ENCODE measurements around the gene SLC6A1.
"Not testable (repeated sequence)": the region's sequence is repeated elsewhere in the genome, so short reads cannot be mapped to it uniquely, and the experiment has no call there.

Gene SLC6A1

GRCh38 chr3:11062704-11063103 is 70.2 kb downstream of the SLC6A1 start:
- no peaks in the 10 kb centered on the region for H3K27me3 ChIP-seq (replicated peaks; ENCODE audit: control insufficient read depth, insufficient read depth, low read length)
- TF ChIP-seq, protein P1, sequence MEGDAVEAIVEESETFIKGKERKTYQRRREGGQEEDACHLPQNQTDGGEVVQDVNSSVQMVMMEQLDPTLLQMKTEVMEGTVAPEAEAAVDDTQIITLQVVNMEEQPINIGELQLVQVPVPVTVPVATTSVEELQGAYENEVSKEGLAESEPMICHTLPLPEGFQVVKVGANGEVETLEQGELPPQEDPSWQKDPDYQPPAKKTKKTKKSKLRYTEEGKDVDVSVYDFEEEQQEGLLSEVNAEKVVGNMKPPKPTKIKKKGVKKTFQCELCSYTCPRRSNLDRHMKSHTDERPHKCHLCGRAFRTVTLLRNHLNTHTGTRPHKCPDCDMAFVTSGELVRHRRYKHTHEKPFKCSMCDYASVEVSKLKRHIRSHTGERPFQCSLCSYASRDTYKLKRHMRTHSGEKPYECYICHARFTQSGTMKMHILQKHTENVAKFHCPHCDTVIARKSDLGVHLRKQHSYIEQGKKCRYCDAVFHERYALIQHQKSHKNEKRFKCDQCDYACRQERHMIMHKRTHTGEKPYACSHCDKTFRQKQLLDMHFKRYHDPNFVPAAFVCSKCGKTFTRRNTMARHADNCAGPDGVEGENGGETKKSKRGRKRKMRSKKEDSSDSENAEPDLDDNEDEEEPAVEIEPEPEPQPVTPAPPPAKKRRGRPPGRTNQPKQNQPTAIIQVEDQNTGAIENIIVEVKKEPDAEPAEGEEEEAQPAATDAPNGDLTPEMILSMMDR (IDR thresholded peaks at IDR 0.05; ENCODE audit: insufficient read depth, low read length, poor library complexity, severe bottlenecking) = no peak
- DNase-seq (ENCODE audit: extremely low read depth, insufficient read length) = no peak
- no peaks in the 10 kb centered on the region for H3K36me3 ChIP-seq (ENCODE audit: control insufficient read depth, insufficient read depth, low read length)
- no peak overlapping the region for H3K4me3 ChIP-seq (replicated peaks; ENCODE audit: low read depth, low read length)

GRCh38 chr3:11071096-11071755 is 78.7 kb downstream of the SLC6A1 start:
- no peak overlapping the region for H3K4me3 ChIP-seq (replicated peaks; ENCODE audit: low read depth, low read length)
- no peak for DNase-seq (ENCODE audit: extremely low read depth, insufficient read length)
- TF ChIP-seq, protein P1 (IDR thresholded peaks at IDR 0.05; ENCODE audit: insufficient read depth, low read length, poor library complexity, severe bottlenecking) = no peak

DNA sequence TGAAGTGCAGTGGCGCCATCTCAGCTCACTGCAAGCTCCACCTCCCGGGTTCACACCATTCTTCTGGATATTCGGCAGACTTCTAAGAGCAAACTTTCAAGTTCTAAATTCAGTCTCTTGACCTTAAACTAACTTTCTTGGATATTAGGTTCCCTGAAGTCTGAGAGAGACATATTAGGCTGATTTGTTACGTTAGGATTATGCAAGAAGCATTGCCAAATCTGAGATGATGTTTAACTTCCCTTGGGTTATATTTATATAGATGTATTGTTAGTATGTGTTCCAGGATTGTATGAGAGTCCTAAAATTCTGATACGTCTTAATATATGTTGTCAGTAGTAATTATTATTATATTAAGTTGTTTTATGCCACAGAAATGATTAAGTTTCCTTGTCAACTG is 80.1 kb downstream of the SLC6A1 start:
- DNase-seq (ENCODE audit: extremely low read depth, insufficient read length) = no peak
- TF ChIP-seq, protein P1 (IDR thresholded peaks at IDR 0.05; ENCODE audit: insufficient read depth, low read length, poor library complexity, severe bottlenecking) = no peak
- Histone ChIP-seq H3K27me3 (replicated peaks; ENCODE audit: control insufficient read depth, insufficient read depth, low read length) (no peaks in the 10 kb centered on the region), H3K36me3 (ENCODE audit: control insufficient read depth, insufficient read depth, low read length) (no peaks in the 10 kb centered on the region), H3K4me3 (replicated peaks; ENCODE audit: low read depth, low read length) (no peak overlapping the region)

More at GRCh38 chr3:11071096-11071755, 78.7 kb downstream of the SLC6A1 start:
- H3K27me3 ChIP-seq (replicated peaks; ENCODE audit: control insufficient read depth, insufficient read depth, low read length) = no peaks in the 10 kb centered on the region
- no peaks in the 10 kb centered on the region for H3K36me3 ChIP-seq (ENCODE audit: control insufficient read depth, insufficient read depth, low read length)

DNA sequence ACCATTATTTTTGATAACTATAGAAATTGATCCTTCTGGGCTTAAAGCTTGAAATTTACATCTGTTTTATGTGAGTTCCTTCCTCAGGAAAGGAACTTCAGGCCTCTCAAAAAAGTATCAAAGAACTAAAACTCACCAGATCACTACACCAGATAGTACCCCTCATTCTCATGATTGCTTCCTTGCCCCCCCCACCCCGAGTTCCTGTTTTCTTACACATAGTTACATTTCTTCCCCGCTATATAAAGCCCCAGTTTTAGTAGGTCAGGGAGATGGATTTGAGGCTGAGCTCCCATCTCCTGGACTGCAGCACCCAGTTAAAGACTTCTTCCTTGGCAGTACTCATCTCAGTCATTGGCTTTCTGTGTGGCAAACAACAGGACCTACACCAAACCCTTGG is 81.5 kb downstream of the SLC6A1 start:
- H3K27me3 ChIP-seq (replicated peaks; ENCODE audit: control insufficient read depth, insufficient read depth, low read length) = no peaks in the 10 kb centered on the region
- TF ChIP-seq, protein P1 (IDR thresholded peaks at IDR 0.05; ENCODE audit: insufficient read depth, low read length, poor library complexity, severe bottlenecking) = no peak
- no peak for DNase-seq (ENCODE audit: extremely low read depth, insufficient read length)
- H3K36me3 ChIP-seq (ENCODE audit: control insufficient read depth, insufficient read depth, low read length) = no peaks in the 10 kb centered on the region
- H3K4me3 ChIP-seq (replicated peaks; ENCODE audit: low read depth, low read length) = no peak overlapping the region

GRCh38 chr3:11074451-11074850 is 81.9 kb downstream of the SLC6A1 start:
- H3K27me3 ChIP-seq (replicated peaks; ENCODE audit: control insufficient read depth, insufficient read depth, low read length) = no peaks in the 10 kb centered on the region
- no peak for DNase-seq (ENCODE audit: extremely low read depth, insufficient read length)
- H3K36me3 ChIP-seq (ENCODE audit: control insufficient read depth, insufficient read depth, low read length) = no peaks in the 10 kb centered on the region
- TF ChIP-seq, protein P1 (IDR thresholded peaks at IDR 0.05; ENCODE audit: insufficient read depth, low read length, poor library complexity, severe bottlenecking) = no peak
- H3K4me3 ChIP-seq (replicated peaks; ENCODE audit: low read depth, low read length) = no peak overlapping the region

DNA sequence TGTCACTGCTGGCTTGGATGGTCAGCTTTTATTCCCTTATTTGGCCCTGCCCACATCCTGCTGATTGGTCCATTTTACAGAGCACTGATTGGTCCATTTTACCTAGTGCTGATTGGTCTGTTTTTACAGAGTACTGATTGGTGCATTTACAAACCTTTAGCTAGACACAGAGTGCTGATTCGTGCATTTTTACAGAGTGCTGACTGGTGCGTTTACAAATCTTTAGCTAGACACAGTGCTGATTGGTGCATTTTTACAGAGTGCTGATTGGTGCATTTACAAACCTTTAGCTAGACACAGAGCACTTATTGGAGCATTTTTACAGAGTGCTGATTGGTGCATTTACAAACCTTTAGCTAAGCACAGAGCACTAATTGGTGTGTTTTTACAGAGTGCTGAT is 82.6 kb downstream of the SLC6A1 start:
- not testable (repeated sequence) for H3K27me3 ChIP-seq (replicated peaks; ENCODE audit: control insufficient read depth, insufficient read depth, low read length); DNase-seq (ENCODE audit: extremely low read depth, insufficient read length); H3K4me3 ChIP-seq (replicated peaks; ENCODE audit: low read depth, low read length); H3K36me3 ChIP-seq (ENCODE audit: control insufficient read depth, insufficient read depth, low read length)
